Measurements from ENCODE around the gene HCK. TPM values are rescaled to one million over a fixed set of nuclear protein-coding genes. Genes with fewer than 3 reads are reported as not detected.

HCK gene
- total RNA-seq, 1 experiment from 2014 or later, result 0.17 TPM

DNA sequence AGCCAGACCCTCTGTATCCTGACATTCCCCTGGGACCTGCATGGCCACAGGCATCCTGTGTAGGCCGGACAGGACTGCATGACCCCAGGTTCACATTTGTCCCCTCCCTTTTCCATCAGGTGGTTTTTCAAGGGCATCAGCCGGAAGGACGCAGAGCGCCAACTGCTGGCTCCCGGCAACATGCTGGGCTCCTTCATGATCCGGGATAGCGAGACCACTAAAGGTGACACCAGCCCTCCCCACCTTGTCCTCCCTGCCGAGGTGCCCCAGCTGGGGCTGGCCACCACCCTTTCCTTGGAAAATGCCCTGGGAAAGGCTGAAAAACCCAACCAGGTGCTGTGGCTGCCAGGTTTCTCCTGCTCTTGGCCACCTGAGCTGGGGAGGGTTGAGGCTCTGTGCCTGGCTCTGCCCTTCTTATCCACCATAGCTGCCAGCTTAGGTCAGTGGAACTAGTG is 27.6 kb downstream of the HCK start (continued):
- TF ChIP-seq, protein P1, sequence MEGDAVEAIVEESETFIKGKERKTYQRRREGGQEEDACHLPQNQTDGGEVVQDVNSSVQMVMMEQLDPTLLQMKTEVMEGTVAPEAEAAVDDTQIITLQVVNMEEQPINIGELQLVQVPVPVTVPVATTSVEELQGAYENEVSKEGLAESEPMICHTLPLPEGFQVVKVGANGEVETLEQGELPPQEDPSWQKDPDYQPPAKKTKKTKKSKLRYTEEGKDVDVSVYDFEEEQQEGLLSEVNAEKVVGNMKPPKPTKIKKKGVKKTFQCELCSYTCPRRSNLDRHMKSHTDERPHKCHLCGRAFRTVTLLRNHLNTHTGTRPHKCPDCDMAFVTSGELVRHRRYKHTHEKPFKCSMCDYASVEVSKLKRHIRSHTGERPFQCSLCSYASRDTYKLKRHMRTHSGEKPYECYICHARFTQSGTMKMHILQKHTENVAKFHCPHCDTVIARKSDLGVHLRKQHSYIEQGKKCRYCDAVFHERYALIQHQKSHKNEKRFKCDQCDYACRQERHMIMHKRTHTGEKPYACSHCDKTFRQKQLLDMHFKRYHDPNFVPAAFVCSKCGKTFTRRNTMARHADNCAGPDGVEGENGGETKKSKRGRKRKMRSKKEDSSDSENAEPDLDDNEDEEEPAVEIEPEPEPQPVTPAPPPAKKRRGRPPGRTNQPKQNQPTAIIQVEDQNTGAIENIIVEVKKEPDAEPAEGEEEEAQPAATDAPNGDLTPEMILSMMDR (IDR thresholded peaks at IDR 0.05 in 2 of 3, conservative IDR thresholded peaks at IDR 0.05 in 1 of 3; ENCODE audit: borderline replicate concordance in 1 of 3, insufficient read depth in 1 of 3, low read depth in 2 of 3, low read length in 2 of 3), result peak; percentile 17 to 39 (median 35); a peak in 3 of 6 replicates
- TF ChIP-seq SRF (IDR thresholded peaks at IDR 0.05; ENCODE audit: low read depth) (no peak), RAD21 (IDR thresholded peaks at IDR 0.05; ENCODE audit: low read depth) (0 out of 2 replicates have a peak, but pooled peaks have one; percentile 14), EGR1 (IDR thresholded peaks at IDR 0.05; ENCODE audit: low read depth) (no peak), REST (IDR thresholded peaks at IDR 0.05; ENCODE audit: low read depth) (no peak)

GRCh38 chr20:32080783-32081182 is 28.7 kb downstream of the HCK start:
- DNase-seq (ENCODE audit: low read depth, low spot score), result no peak
- BruUV-seq (replicated peaks), result no TSS peak
- ChIA-PET CTCF (interaction anchor here (1.1 kb wide), 1 partner anchor 10 kb away, joined by 4 read pairs; no protein-coding TSS in a partner anchor), POLR2A (interaction anchor here (1.0 kb wide), 1 partner anchor 23 kb away, joined by 3 read pairs; no protein-coding TSS in a partner anchor), RAD21 (ENCODE audit: low non-redundant PET in 1 of 2, low total read pairs in 2 of 2, uncharacterized antibody in 2 of 2, unreplicated experiment in 2 of 2) (no interaction called here)
- Histone ChIP-seq H4K20me1 (ENCODE audit: insufficient read depth) (no peaks in the 10 kb centered on the region), H3K9me3 (ENCODE audit: control insufficient read depth in 1 of 2, insufficient read depth in 1 of 2, low read depth in 1 of 2, low read length in 2 of 2) (no peaks in the 10 kb centered on the region), H3K4me3 (replicated peaks in 1 of 2; ENCODE audit: low read depth in 1 of 2, low read length in 2 of 2) (no peak overlapping the region), H3K4me2 (ENCODE audit: low read length) (no peak overlapping the region), H3K79me2 (ENCODE audit: insufficient read depth, low read length) (no peaks in the 10 kb centered on the region), H3K27ac (ENCODE audit: low read depth, low read length) (no peak overlapping the region), H3K27me3 (ENCODE audit: insufficient read depth, low read length) (peaks cover 9% of the 10 kb centered on the region; the same call in 1 of the 2 replicates), H3K9ac (ENCODE audit: low read length) (no peak overlapping the region), H3K36me3 (ENCODE audit: control insufficient read depth in 1 of 2, insufficient read depth in 2 of 2, low read length in 2 of 2) (no peaks in the 10 kb centered on the region), H3K4me1 (ENCODE audit: control insufficient read depth in 1 of 2, insufficient read depth in 2 of 2, low read length in 2 of 2) (peaks cover 0 to 9% of the 10 kb centered on the region in 2 experiments; a peak in 3 of 4 replicates), H3K9me2 (ENCODE audit: insufficient read depth) (no peaks in the 10 kb centered on the region), H2AFZ (ENCODE audit: low read depth, low read length, poor library complexity, severe bottlenecking) (no peak overlapping the region)
- intact Hi-C loops (cut with micrococcal nuclease), result no loop called here
- no peak for ATAC-seq
- TF ChIP-seq POLR2A (IDR thresholded peaks at IDR 0.05; ENCODE audit: borderline replicate concordance, extremely low read depth, insufficient read depth, insufficient read length) (no peak), EZH2phosphoT487 (IDR thresholded peaks at IDR 0.05; ENCODE audit: borderline replicate concordance) (no peak), SIN3A (IDR thresholded peaks at IDR 0.05; ENCODE audit: low read depth) (no peak), POLR2AphosphoS5 (IDR thresholded peaks at IDR 0.05; ENCODE audit: low read depth, low read length) (no peak), SRF (IDR thresholded peaks at IDR 0.05; ENCODE audit: low read depth) (no peak), CEBPB (IDR thresholded peaks at IDR 0.05; ENCODE audit: low read depth) (no peak), JUND (IDR thresholded peaks at IDR 0.05) (no peak), ZNF274 (IDR thresholded peaks at IDR 0.05; ENCODE audit: low read depth, low read length) (no peak), MAX (IDR thresholded peaks at IDR 0.05) (no peak), EGR1 (IDR thresholded peaks at IDR 0.05; ENCODE audit: low read depth) (no peak), ZFX (IDR thresholded peaks at IDR 0.05) (no peak), EZH2 (IDR thresholded peaks at IDR 0.05) (no peak), CBX3 (IDR thresholded peaks at IDR 0.05; ENCODE audit: low read depth) (no peak)
- TF ChIP-seq, protein P2, sequence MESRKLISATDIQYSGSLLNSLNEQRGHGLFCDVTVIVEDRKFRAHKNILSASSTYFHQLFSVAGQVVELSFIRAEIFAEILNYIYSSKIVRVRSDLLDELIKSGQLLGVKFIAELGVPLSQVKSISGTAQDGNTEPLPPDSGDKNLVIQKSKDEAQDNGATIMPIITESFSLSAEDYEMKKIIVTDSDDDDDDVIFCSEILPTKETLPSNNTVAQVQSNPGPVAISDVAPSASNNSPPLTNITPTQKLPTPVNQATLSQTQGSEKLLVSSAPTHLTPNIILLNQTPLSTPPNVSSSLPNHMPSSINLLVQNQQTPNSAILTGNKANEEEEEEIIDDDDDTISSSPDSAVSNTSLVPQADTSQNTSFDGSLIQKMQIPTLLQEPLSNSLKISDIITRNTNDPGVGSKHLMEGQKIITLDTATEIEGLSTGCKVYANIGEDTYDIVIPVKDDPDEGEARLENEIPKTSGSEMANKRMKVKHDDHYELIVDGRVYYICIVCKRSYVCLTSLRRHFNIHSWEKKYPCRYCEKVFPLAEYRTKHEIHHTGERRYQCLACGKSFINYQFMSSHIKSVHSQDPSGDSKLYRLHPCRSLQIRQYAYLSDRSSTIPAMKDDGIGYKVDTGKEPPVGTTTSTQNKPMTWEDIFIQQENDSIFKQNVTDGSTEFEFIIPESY (IDR thresholded peaks at IDR 0.05; ENCODE audit: extremely low read depth, insufficient replicate concordance, low read length), result no peak
- TF ChIP-seq, protein P3, sequence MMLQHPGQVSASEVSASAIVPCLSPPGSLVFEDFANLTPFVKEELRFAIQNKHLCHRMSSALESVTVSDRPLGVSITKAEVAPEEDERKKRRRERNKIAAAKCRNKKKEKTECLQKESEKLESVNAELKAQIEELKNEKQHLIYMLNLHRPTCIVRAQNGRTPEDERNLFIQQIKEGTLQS (IDR thresholded peaks at IDR 0.05), result no peak
